B cell (primary cell): ENCODE results near the gene PLCD3. TPM values are rescaled to one million over a fixed set of nuclear protein-coding genes. Genes with fewer than 3 reads are reported as not detected.
A peak's percentile ranks its signal among the peaks of the same experiment; 100 is the strongest.

Experiments
- ATAC-seq: fragments of 200-7000 bp; cut with Tn5 transposase; one replicate; pipeline ENCODE4 v1.10.0; 2021; ENCODE audit warnings: low read depth, mild to moderate bottlenecking, moderate number of reproducible peaks, moderate library complexity
- CTCF ChIA-PET: fragments of 350-600 bp; sonication (Branson Sonifier 250); formaldehyde crosslinking; loops from one replicate; lab custom pipeline; 2021; ENCODE audit warnings: antibody characterized with exemption, inconsistent platforms; lab: Charles Lee
- POLR2A ChIA-PET: fragments of 350-600 bp; sonication (Branson Sonifier 250); formaldehyde crosslinking; loops from one replicate; lab custom pipeline; 2021; ENCODE audit warnings: antibody characterized with exemption; lab: Charles Lee
- DNase-seq: peaks from one replicate; pipeline ENCODE4 v3.0.0; 2013
- H2AFZ ChIP-seq: 2 replicates; pipeline ENCODE4 v1.6.1; 2012; ENCODE audit warnings: mild to moderate bottlenecking, low read depth, low read length; ENCODE audit not compliant: insufficient read depth, poor library complexity, severe bottlenecking
- H3K27ac ChIP-seq, 2 donors: 1 replicate in 1 of 2; 2 replicates in 1 of 2; pipeline ENCODE4 v1.5.1; 2012 to 2013; ENCODE audit warnings: low read length in 2 of 2, mild to moderate bottlenecking in 2 of 2, moderate library complexity in 1 of 2
- H3K27me3 ChIP-seq, 4 experiments: fragments of 200-600 bp in 1 of 4; sonication (generic) in 1 of 4; replicated peaks in 1 of 4; 1 replicate in 2 of 4; 2 replicates in 2 of 4; pipeline versions ENCODE4 v1.6.1 to v1.7.0; 2013 to 2016; ENCODE audit warnings: low read length in 3 of 4, mild to moderate bottlenecking in 2 of 4, mixed read lengths in 1 of 4, moderate library complexity in 1 of 4; ENCODE audit not compliant: insufficient read depth in 4 of 4, control insufficient read depth in 3 of 4; ENCODE audit errors: control extremely low read depth in 1 of 4
- H3K36me3 ChIP-seq, 2 experiments: replicated peaks in 1 of 2; 1 replicate in 1 of 2; 2 replicates in 1 of 2; pipeline versions ENCODE4 v1.6.1 to v1.7.1; 2013; ENCODE audit warnings: low read length in 1 of 2; ENCODE audit not compliant: insufficient read depth in 2 of 2, control insufficient read depth in 1 of 2; ENCODE audit errors: control extremely low read depth in 1 of 2, extremely low read depth in 1 of 2
- H3K4me1 ChIP-seq, 2 donors: fragments of 200-600 bp in 1 of 2; sonication (generic) in 1 of 2; 1 replicate in 1 of 2; 2 replicates in 1 of 2; pipeline versions ENCODE4 v1.5.1 to v1.6.1; 2013 to 2017; ENCODE audit warnings: low read length in 2 of 2; ENCODE audit not compliant: control insufficient read depth in 2 of 2, insufficient read depth in 2 of 2
- H3K4me2 ChIP-seq: replicated peaks from 2 replicates; pipeline ENCODE3; 2012; ENCODE audit warnings: mild to moderate bottlenecking, low read depth, low read length; ENCODE audit not compliant: poor library complexity, severe bottlenecking
- H3K4me3 ChIP-seq, 5 experiments: fragments of 200-600 bp in 1 of 5; sonication (generic) in 1 of 5; 1 replicate in 3 of 5; 2 replicates in 2 of 5; pipeline versions ENCODE4 v1.5.1 to v1.7.0; 2011 to 2016; ENCODE audit warnings: low read length in 4 of 5, mild to moderate bottlenecking in 4 of 5, low read depth in 2 of 5, control low read depth in 1 of 5, moderate library complexity in 1 of 5; ENCODE audit not compliant: insufficient read depth in 1 of 5; ENCODE audit errors: control extremely low read depth in 1 of 5, extremely low read depth in 1 of 5
- H3K79me2 ChIP-seq: fragments of 200-600 bp; sonication (generic); one replicate; pipeline ENCODE4 v1.6.0; 2016; ENCODE audit warnings: low read length; ENCODE audit not compliant: control insufficient read depth, insufficient read depth
- H3K9ac ChIP-seq: fragments of 200-600 bp; sonication (generic); 2 replicates; pipeline ENCODE4 v1.6.1; 2017; ENCODE audit warnings: mild to moderate bottlenecking, low read length, moderate library complexity
- H3K9me3 ChIP-seq, 3 donors: one replicate each; pipeline versions ENCODE4 v1.6.1 to v1.7.1; 2013; ENCODE audit warnings: low read length in 2 of 3; ENCODE audit not compliant: control insufficient read depth in 2 of 3, insufficient read depth in 1 of 3; ENCODE audit errors: control extremely low read depth in 1 of 3
- H4K20me1 ChIP-seq: 2 replicates; pipeline ENCODE4 v1.6.0; 2012; ENCODE audit warnings: mild to moderate bottlenecking, low read length; ENCODE audit not compliant: insufficient read depth, control insufficient read depth, poor library complexity, severe bottlenecking
- H3K27ac Mint-ChIP-seq: one replicate; pipeline ENCODE4 v1.8.0; 2021; ENCODE audit warnings: mixed read lengths
- H3K27me3 Mint-ChIP-seq: one replicate; pipeline ENCODE4 v1.8.0; 2021; ENCODE audit warnings: mixed read lengths
- H3K4me1 Mint-ChIP-seq: one replicate; pipeline ENCODE4 v1.8.0; 2021; ENCODE audit warnings: mixed read lengths
- H3K4me3 Mint-ChIP-seq: one replicate; pipeline ENCODE4 v1.8.0; 2021; ENCODE audit warnings: mixed read lengths
- H3K9me3 Mint-ChIP-seq: one replicate; pipeline ENCODE4 v1.8.0; 2022; ENCODE audit warnings: mixed read lengths; ENCODE audit not compliant: insufficient read depth
- CTCF ChIP-seq: fragments of 200-600 bp; IDR thresholded peaks from one replicate; pipeline ENCODE4 v1.8.0; 2022; ENCODE audit warnings: antibody characterized with exemption, mild to moderate bottlenecking
- EZH2 ChIP-seq: IDR thresholded peaks from 2 replicates; pipeline ENCODE4 v1.6.1; 2012; ENCODE audit warnings: borderline replicate concordance, low read depth, mild to moderate bottlenecking, moderate library complexity, low read length; ENCODE audit not compliant: insufficient read depth, poor library complexity, severe bottlenecking
- WGBS: methylation state at CpG from one replicate; pipeline ENCODE4 v1.1.5; 2013; ENCODE audit warnings: missing lambda C conversion rate; ENCODE audit not compliant: insufficient coverage; 5-methylcytosine and 5-hydroxymethylcytosine counted together
- intact Hi-C: fragments of 100-400 bp; cut with micrococcal nuclease; formaldehyde crosslinking; loops from one replicate; pipeline ENCODE4 v1.10.0; 2022
- polyA plus RNA-seq: library from polyadenylated mRNA; depleted of rRNA; stranded (reverse); fragments of >200 nt; gene quantifications from 2 replicates; pipeline ENCODE4 v1.2.3, GENCODE V29; 2012
- total RNA-seq, 2 donors: library from RNA; stranded (reverse); fragments of 120-200 nt in 1 of 2; gene quantifications; 1 replicate in 1 of 2; 2 replicates in 1 of 2; pipeline versions ENCODE4 v1.2.3 to v1.2.4, GENCODE V29; 2013 to 2022

Gene PLCD3
- total and polyA plus RNA-seq, 2 donors (not counting 1 experiment from before 2014, with no cell fraction given) = 0.54 to 2.2 TPM

- Mint-ChIP-seq H3K4me3 (no peak overlapping the region), H3K4me1 (peaks cover 42% of the 10 kb centered on the region), H3K27me3 (no peaks in the 10 kb centered on the region), H3K9me3 (no peaks in the 10 kb centered on the region), H3K27ac (peak overlapping the region; percentile 78)
- Histone ChIP-seq H3K79me2 (peaks cover 93% of the 10 kb centered on the region), H3K4me2 (no peak overlapping the region), H4K20me1 (peaks cover 23% of the 10 kb centered on the region), H3K4me3 (no peak overlapping the region), H2AFZ (no peak overlapping the region), H3K9me3 (no peaks in the 10 kb centered on the region), H3K4me1 (peaks cover 28 to 33% of the 10 kb centered on the region in 2 donors), H3K36me3 (peaks cover 0 to 10% of the 10 kb centered on the region in 2 experiments), H3K27me3 (no peaks in the 10 kb centered on the region), H3K9ac (no peak overlapping the region), H3K27ac (peak overlapping the region in 1 of 2 donors; percentile 27)
- no CpG with 5 or more reads among the region's 3 CpGs for WGBS
- ATAC-seq (no peak), DNase-seq (no peak)
- ChIA-PET CTCF (interaction anchor here (1.4 to 9.5 kb wide), 3 partner anchors 21 to 63 kb away, joined by 3 to 100 read pairs (median 9); partner anchors contain the start of gene ACBD4), POLR2A (no interaction called here)
- intact Hi-C loops = no loop called here
- TF ChIP-seq CTCF = no peak
- TF ChIP-seq EZH2 = no peak
These were observed 23.9 kb upstream of the PLCD3 start for GRCh38 chr17:45156242-45156641.

GRCh38 chr17:45155483-45155882, 23.2 kb upstream of the PLCD3 start:
- no peak overlapping the region for H3K4me3 Mint-ChIP-seq
- Histone ChIP-seq H3K4me1 (peaks cover 36 to 40% of the 10 kb centered on the region in 2 donors), H4K20me1 (peaks cover 23% of the 10 kb centered on the region), H3K79me2 (peaks cover 88% of the 10 kb centered on the region), H3K27me3 (no peaks in the 10 kb centered on the region), H2AFZ (no peak overlapping the region), H3K4me3 (no peak overlapping the region), H3K27ac (peak overlapping the region in 1 of 2 donors; percentile 60), H3K9me3 (no peaks in the 10 kb centered on the region), H3K36me3 (peaks cover 0 to 10% of the 10 kb centered on the region in 2 experiments), H3K4me2 (no peak overlapping the region), H3K9ac (no peak overlapping the region)
- H3K27ac Mint-ChIP-seq = peak overlapping the region; percentile 53
- H3K4me1 Mint-ChIP-seq = peaks cover 49% of the 10 kb centered on the region
- TF ChIP-seq CTCF = no peak
- no peaks in the 10 kb centered on the region for H3K27me3 Mint-ChIP-seq
- POLR2A ChIA-PET = interaction anchor here (0.6 to 1.0 kb wide), 3 partner anchors 42 to 238 kb away, joined by 4 to 12 read pairs (median 6); no protein-coding TSS in a partner anchor
- intact Hi-C loops = no loop called here
- 100% methylated on average over 2 of the region's 2 CpGs for WGBS
- DNase-seq (no peak), ATAC-seq (no peak)
- CTCF ChIA-PET = interaction anchor here (0.6 to 1.7 kb wide), 7 partner anchors 18 to 157 kb away, joined by 3 to 15 read pairs (median 4); partner anchors contain the start of gene ACBD4
- H3K9me3 Mint-ChIP-seq = no peaks in the 10 kb centered on the region
